LNCAP (cell line): ENCODE measurements around the gene GTF2B.

Experiments used
- TF ChIP-seq, protein P1 (sequence below): fragments of 450-650 bp; IDR thresholded peaks from 2 replicates; pipeline ENCODE4 v1.5.1; 2017; ENCODE audit warnings: mild to moderate bottlenecking

GTF2B gene

DNA sequence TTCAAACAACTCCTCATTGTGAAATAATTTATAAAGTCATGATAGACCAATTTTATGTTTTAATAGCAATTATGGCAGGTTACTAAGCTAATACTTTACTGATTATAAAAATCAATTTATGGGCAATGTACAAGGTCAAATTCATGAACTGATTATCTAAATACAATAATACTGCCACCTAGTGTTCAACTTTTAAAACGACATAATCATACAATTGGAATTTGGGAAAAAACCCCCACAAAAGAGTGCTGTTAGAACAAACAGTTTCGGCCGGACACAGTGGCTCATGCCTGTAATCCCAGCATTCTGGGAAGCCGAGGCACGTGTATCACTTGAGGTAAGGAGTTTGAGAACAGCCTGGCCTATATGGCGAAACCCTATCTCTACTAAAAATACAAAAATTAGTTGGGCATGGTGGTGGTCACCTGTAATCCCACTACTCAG is 14.0 kb downstream of the GTF2B start:
- TF ChIP-seq, protein P1, sequence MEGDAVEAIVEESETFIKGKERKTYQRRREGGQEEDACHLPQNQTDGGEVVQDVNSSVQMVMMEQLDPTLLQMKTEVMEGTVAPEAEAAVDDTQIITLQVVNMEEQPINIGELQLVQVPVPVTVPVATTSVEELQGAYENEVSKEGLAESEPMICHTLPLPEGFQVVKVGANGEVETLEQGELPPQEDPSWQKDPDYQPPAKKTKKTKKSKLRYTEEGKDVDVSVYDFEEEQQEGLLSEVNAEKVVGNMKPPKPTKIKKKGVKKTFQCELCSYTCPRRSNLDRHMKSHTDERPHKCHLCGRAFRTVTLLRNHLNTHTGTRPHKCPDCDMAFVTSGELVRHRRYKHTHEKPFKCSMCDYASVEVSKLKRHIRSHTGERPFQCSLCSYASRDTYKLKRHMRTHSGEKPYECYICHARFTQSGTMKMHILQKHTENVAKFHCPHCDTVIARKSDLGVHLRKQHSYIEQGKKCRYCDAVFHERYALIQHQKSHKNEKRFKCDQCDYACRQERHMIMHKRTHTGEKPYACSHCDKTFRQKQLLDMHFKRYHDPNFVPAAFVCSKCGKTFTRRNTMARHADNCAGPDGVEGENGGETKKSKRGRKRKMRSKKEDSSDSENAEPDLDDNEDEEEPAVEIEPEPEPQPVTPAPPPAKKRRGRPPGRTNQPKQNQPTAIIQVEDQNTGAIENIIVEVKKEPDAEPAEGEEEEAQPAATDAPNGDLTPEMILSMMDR: peak; percentile 58; the same call in 1 of the 2 replicates

- TF ChIP-seq, protein P1: no peak
Observed at GRCh38 chr1:88876573-88877365, 14.6 kb downstream of the GTF2B start.

GRCh38 chr1:88875595-88875994 is 15.8 kb downstream of the GTF2B start:
- TF ChIP-seq, protein P1: no peak

DNA sequence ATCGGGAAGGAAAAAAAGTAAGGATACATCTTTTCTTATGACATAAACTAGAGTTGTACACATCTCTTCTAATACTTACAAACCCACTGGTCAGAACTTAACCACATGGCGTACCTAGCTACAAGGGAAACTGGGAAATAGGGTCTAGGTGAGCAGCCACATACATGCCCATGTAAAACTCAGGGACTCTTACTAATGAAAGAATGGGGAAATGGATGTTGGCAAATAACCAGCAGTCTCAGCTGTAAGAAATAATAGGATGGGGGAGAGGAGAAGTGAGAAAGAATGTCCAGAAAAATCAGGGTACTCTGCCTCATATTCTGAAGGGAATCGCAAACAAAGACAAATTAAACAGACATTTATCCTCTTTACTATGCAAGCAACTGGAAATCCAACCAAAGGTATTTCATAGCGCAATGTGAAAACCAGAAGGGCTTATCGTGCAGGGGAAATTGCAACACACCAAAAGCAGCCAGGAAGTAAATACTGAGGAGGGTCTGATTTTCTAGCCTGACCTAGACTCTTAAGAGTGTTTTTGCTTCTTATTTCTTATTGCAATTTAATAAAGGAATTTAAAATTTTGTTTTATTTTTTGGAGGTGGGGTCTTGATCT is 17.5 kb downstream of the GTF2B start:
- TF ChIP-seq, protein P1: no peak

DNA sequence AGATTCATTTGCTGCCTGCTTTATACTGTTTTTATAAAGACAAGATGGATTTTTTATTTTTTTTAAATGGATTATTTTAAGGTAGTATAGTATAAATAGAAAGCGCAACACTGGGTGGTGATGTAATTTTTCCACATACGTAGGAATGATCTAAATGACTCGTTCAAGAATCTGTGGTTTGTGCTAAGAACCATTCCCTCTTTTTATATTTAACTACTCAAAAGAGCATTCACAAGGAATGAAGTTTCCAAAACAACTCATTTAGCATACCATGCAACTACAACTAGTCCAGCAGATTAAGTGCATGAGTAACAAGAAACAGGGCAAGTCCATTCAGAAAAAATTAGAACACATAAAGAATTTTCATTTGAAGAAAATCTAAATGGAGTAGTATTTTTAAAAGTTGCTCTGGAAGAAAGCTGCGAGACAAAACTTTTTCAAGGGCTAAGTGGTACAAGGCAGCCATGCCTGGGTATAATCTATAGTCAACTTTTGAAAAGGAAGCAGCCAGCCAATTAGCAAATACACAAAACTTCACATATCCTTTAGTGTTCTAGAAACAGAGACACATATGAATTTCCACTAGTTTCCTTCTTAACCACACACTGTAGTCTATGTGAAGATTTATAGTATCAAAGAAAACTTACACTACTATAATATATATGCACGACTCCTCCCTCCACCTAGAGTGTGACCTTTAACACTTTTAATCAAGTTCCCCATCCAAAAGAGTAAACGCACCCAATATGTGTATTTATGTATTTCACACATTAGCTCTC is 23.4 kb downstream of the GTF2B start:
- TF ChIP-seq, protein P1: no peak

GRCh38 chr1:88851303-88852063 is 39.9 kb downstream of the GTF2B start:
- TF ChIP-seq, protein P1: no peak

- TF ChIP-seq, protein P1: no peak
Observed at GRCh38 chr1:88847643-88848042, 43.7 kb downstream of the GTF2B start.
